Endodermal cell (in vitro differentiated cells): ENCODE measurements around the gene RAB7A. TPM values are rescaled to one million over a fixed set of nuclear protein-coding genes. Genes with fewer than 3 reads are reported as not detected.

ENCODE experiments used
- DNase-seq: peaks from one replicate; pipeline ENCODE4 v3.0.0-alpha.2; 2017
- H3K27ac ChIP-seq: 2 replicates; pipeline ENCODE4 v1.5.1; 2013; ENCODE audit warnings: mild to moderate bottlenecking, low read depth, low read length, moderate library complexity
- H3K27me3 ChIP-seq: 2 replicates; pipeline ENCODE4 v1.6.1; 2013; ENCODE audit warnings: mild to moderate bottlenecking, low read length, moderate library complexity; ENCODE audit not compliant: insufficient read depth, control insufficient read depth, poor library complexity, severe bottlenecking
- H3K36me3 ChIP-seq: 2 replicates; pipeline ENCODE4 v1.7.0; 2013; ENCODE audit warnings: mild to moderate bottlenecking, low read length, moderate library complexity; ENCODE audit not compliant: control insufficient read depth, insufficient read depth
- H3K4me1 ChIP-seq: one replicate; pipeline ENCODE4 v1.7.0; 2013; ENCODE audit warnings: low read length; ENCODE audit not compliant: control insufficient read depth, insufficient read depth
- H3K4me3 ChIP-seq: 2 replicates; pipeline ENCODE4 v1.5.1; 2013; ENCODE audit warnings: mild to moderate bottlenecking, low read length, moderate library complexity
- H3K9ac ChIP-seq: 2 replicates; pipeline ENCODE4 v1.6.1; 2013; ENCODE audit warnings: mild to moderate bottlenecking, low read length, moderate library complexity; ENCODE audit not compliant: poor library complexity, severe bottlenecking; ENCODE audit errors: extremely low read depth
- H3K9me3 ChIP-seq: 2 replicates; pipeline ENCODE4 v1.6.1; 2013; ENCODE audit warnings: mild to moderate bottlenecking, low read length, moderate library complexity; ENCODE audit not compliant: control insufficient read depth
- H3K27ac Mint-ChIP-seq: 2 replicates; pipeline ENCODE4 v1.8.0; 2020; ENCODE audit warnings: mixed read lengths
- H3K27me3 Mint-ChIP-seq: 2 replicates; pipeline ENCODE4 v1.8.0; 2021; ENCODE audit warnings: mild to moderate bottlenecking, mixed read lengths; ENCODE audit not compliant: insufficient read depth
- H3K36me3 Mint-ChIP-seq: 2 replicates; pipeline ENCODE4 v1.8.0; 2020; ENCODE audit warnings: low read depth, mixed read lengths
- H3K4me1 Mint-ChIP-seq: 2 replicates; pipeline ENCODE4 v1.8.0; 2020; ENCODE audit warnings: mixed read lengths
- H3K4me3 Mint-ChIP-seq: 2 replicates; pipeline ENCODE4 v1.8.0; 2020; ENCODE audit warnings: mild to moderate bottlenecking, moderate library complexity, mixed read lengths
- H3K9me3 Mint-ChIP-seq: 2 replicates; pipeline ENCODE4 v1.8.0; 2020; ENCODE audit warnings: mild to moderate bottlenecking, mixed read lengths
- CTCF ChIP-seq: fragments of 200-600 bp; sonication (generic); conservative IDR thresholded peaks from 2 replicates; pipeline ENCODE4 v1.5.0; 2021; ENCODE audit warnings: antibody characterized with exemption, mild to moderate bottlenecking
- WGBS, 2 experiments: methylation state at CpG; one replicate each; pipeline versions ENCODE4 v1.1.5 to v1.1.7; 2013; ENCODE audit warnings: missing lambda C conversion rate in 2 of 2, mixed read lengths in 1 of 2; ENCODE audit not compliant: insufficient coverage in 1 of 2, insufficient read length in 1 of 2; 5-methylcytosine and 5-hydroxymethylcytosine counted together
- total RNA-seq, 2 donors: library from RNA; stranded (reverse); fragmentation: NEBNext Ultra II Directional in 1 of 2; extraction: Animal tissue kit (Norgen Biotek cat#: 25700) in 1 of 2; gene quantifications; 2 replicates in 1 of 2; 3 replicates in 1 of 2; pipeline ENCODE4 v1.2.1, GENCODE V29; 2021

The RAB7A gene
- total RNA-seq, 2 donors from 2014 or later: 166 to 194 TPM

- Histone ChIP-seq H3K36me3 (no peaks in the 10 kb centered on the region), H3K9ac (no peak overlapping the region), H3K27ac (no peak overlapping the region), H3K4me1 (peaks cover 3% of the 10 kb centered on the region), H3K4me3 (no peak overlapping the region), H3K27me3 (no peaks in the 10 kb centered on the region), H3K9me3 (no peaks in the 10 kb centered on the region)
- Mint-ChIP-seq H3K27me3 (no peaks in the 10 kb centered on the region), H3K27ac (peak overlapping the region; percentile 35), H3K4me1 (peaks cover 39% of the 10 kb centered on the region), H3K9me3 (no peaks in the 10 kb centered on the region), H3K4me3 (no peak overlapping the region), H3K36me3 (peaks cover 2% of the 10 kb centered on the region)
- no peak for DNase-seq
- 91 to 94% methylated on average over 4 of the region's 5 CpGs for WGBS, 2 experiments
- no peak for TF ChIP-seq CTCF
Observed at GRCh38 chr3:128782282-128783146, 56.5 kb downstream of the RAB7A start.

GRCh38 chr3:128783774-128784173 lies 57.8 kb downstream of the RAB7A start:
- 87 to 98% methylated on average over 3 to 4 of the region's 4 CpGs for WGBS, 2 experiments
- Histone ChIP-seq H3K9ac (no peak overlapping the region), H3K36me3 (no peaks in the 10 kb centered on the region), H3K9me3 (no peaks in the 10 kb centered on the region), H3K27ac (peak overlapping the region; percentile 6), H3K4me3 (no peak overlapping the region), H3K27me3 (no peaks in the 10 kb centered on the region), H3K4me1 (no peaks in the 10 kb centered on the region)
- Mint-ChIP-seq H3K4me1 (peaks cover 39% of the 10 kb centered on the region), H3K4me3 (no peak overlapping the region), H3K9me3 (no peaks in the 10 kb centered on the region), H3K27ac (no peak overlapping the region), H3K36me3 (peaks cover 2% of the 10 kb centered on the region), H3K27me3 (no peaks in the 10 kb centered on the region)
- no peak for TF ChIP-seq CTCF
- no peak for DNase-seq

- Mint-ChIP-seq H3K9me3 (no peaks in the 10 kb centered on the region), H3K4me1 (peaks cover 37% of the 10 kb centered on the region), H3K4me3 (no peak overlapping the region), H3K36me3 (peaks cover 2% of the 10 kb centered on the region), H3K27me3 (no peaks in the 10 kb centered on the region), H3K27ac (peak overlapping the region; percentile 16)
- Histone ChIP-seq H3K4me3 (no peak overlapping the region), H3K36me3 (no peaks in the 10 kb centered on the region), H3K9ac (no peak overlapping the region), H3K27me3 (no peaks in the 10 kb centered on the region), H3K4me1 (no peaks in the 10 kb centered on the region), H3K27ac (no peak overlapping the region), H3K9me3 (no peaks in the 10 kb centered on the region)
- peak; percentile 91 for TF ChIP-seq CTCF
- DNase-seq: peak; percentile 93
- 65 to 75% methylated on average over 6 to 7 of the region's 7 CpGs for whole genome bisulfite sequencing, 2 experiments
Observed at GRCh38 chr3:128784232-128784631, 58.2 kb downstream of the RAB7A start.
